ENCODE data around the gene RASA3.

The RASA3 gene

DNA sequence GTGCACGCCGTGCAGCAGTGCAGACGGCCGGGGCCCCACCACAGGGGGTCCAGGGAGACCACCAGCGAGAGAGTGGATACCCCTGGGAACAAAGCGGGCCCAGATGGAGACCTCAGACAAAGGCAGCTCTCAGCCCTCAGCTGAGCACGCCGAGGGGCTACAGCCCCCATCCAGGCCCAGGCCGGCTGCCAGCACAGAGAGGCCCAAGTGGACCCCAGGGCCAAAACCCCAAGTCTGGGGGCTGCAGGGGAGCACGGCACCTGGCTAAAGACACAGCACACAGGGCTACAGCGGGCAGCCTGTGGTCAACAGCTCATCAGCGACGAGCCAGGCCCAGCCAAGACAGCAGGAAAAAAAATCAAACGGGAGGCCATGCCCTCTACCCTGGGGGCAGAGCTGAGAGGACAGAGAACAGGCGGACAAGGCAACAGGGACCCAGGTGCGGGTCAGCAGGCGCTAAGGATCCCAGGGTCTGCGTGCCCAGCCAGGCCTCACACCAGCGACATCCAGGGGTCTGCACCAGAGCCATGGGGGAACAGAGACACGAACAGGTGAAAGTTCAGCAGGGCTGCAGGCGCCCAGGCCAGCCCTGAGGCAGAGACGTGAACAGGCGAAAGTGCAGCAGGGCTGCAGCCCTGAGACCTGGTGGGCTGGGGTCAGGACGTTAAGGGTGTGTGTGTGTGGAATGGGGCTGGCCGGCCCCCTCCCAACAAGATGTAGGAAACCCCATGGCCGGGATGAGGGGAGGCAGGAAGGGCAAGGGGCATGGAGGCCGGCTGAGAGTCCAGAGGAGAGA, 34.3 kb downstream of the RASA3 start:
- no peak for DNase-seq

DNA sequence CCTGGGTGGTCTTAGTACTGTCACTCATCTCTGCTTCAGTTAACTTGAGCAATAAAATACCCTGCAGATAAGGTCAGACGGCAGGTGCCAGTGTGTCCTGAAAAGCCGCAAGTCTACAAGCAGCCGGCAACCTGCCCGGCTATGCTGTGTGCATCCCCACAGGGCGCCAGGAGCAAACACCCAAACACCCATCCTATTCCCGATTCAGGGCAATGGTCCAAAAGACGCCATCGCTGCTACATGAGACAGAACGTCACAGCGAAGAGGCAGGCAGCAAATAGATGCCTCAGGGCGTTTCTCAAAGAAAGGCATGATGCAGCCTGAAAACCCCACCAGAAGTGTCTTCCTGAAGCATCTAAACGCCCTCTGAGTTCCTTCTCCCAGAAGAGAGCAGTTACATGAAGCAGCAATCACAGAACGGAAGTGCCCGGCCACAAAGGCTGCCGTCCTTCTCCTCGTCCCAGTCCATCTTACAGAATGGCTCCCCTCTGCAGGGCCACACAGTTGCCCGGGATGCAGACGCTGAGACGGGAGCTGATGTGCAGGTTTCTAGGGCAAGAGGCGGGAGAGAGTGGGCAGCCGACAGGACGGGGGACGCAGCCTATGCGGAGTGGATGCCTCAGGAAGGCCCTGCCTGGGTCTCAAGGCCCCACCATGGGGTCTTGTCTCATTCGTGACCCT, 35.1 kb downstream of the RASA3 start:
- DNase-seq = no peak

- no peak for DNase-seq
Measured at GRCh38 chr13:114096811-114097211, 35.6 kb downstream of the RASA3 start.

- DNase-seq = no peak
Measured at GRCh38 chr13:114096031-114096485, 36.4 kb downstream of the RASA3 start.

DNA sequence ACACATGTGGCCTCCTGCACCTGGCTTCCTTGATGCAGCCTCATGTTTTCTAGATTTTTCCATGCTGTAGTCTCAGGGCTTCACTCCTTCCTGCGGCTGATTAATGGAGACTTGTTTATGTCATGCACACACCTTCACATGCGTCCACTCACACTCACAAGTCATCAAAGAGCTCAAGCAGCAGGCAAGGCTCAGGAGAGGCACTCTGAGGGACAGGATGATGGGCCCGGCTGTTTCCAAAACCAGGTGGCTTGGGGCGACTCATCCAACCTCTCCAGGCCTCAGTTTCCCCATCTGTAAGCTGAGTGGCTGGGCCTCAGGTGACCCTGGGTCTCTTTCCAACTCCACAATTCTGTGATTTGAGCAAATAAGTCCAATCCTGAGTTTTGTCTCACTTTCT, 36.9 kb downstream of the RASA3 start:
- no peak for DNase-seq

DNA sequence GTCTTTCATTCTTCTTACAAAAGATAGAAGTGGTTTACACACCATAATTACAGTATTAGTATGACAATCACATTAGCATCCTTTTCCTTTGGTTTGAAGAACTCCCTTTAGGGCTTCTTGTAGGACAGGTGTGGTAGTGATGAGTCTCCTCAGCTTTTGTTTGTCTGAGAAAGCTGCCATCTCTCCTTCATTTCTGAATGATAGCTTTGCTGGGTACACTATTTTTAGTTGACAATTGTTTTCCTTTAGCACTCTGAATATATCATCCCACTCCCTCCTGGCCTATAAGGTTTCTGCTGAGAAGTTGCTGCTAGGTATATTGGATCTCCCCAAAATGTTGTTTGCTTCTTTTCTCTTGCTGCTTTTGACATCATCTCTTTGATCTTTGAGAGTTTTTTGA, 39.3 kb downstream of the RASA3 start:
- no peak for DNase-seq

DNA sequence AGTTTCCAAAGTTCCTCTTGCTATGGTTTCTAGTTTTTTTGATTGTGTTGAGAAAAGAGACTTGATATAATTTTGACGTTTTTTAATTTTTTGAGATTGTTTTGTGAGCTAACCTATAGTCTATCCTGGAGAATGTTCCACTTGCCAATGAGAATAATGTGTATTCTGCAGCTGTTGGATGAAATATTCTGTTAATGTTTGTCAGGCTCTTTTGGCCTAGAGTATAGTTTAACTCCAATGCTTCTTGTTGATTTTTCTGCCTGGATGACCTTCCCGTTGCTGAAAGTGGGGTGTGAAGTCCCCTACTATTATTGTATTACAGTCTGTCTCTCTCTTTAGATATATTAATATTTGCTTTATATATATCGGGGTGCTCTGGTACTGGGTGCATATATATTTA, 40.0 kb downstream of the RASA3 start:
- no peak for DNase-seq

DNA sequence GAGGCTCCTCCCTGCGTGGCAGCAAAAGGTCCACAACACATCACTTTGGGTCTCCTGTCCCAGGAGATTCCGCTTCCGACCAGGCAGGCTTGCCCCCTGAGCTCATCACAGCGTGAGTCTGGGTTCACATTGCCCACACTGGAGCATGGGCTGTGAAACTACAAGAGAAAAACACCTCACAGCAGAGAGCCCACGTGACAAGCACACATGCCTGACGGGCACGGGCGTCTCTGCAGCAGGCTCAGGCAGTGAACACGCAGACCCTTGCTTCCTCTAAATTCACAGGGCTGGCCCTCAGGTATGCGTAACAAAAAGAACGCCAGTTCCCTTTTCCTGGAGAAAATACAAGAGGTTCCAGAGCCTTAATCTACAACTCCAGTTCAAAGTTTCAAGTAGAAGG, 41.9 kb downstream of the RASA3 start:
- no peak for DNase-seq

GRCh38 chr13:114089751-114090400, 42.5 kb downstream of the RASA3 start:
- no peak for DNase-seq

GRCh38 chr13:114089341-114089740, 43.1 kb downstream of the RASA3 start:
- no peak for DNase-seq

GRCh38 chr13:114088863-114089262, 43.6 kb downstream of the RASA3 start:
- DNase-seq = no peak

DNA sequence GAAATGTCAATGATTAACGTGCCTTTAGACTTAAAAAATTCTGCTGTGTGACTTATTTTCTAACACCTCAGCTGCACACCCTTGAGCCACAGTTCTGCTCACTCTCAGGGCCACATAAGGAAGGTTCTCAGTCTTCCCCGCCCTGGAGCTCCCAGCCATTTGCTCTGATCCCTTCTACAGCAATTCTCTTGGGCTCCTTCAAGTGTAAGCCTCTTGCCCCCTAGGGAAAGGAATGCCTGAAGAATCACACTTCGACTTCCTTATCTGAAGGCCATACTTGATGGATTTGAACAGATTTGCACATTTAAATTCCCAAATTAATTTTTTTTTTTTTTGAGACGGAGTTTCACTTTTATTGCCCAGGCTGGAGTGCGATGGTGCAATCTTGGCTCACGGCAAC, 44.2 kb downstream of the RASA3 start:
- no peak for DNase-seq

DNA sequence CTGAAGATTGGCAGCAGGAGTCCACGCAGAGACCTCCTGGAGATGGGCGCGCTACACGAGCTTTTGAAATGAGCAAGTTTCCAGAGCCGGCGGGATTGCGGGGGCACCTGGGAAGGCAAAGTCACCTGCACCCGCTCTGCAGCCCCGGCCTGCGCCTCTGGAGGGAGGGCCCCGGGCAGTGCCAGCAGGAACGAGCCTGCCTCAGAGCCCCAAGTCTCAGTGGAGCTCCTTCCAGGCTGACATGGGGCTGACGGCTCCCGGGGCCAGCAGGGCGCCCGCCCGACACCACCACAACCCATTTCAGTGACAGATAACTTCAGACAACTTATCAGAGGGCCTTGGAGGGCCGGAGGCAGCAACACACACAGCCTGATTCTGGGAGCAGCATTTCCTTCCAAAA, 45.0 kb downstream of the RASA3 start:
- no peak for DNase-seq

GRCh38 chr13:114082849-114083645, 49.4 kb downstream of the RASA3 start:
- no peak for DNase-seq

DNA sequence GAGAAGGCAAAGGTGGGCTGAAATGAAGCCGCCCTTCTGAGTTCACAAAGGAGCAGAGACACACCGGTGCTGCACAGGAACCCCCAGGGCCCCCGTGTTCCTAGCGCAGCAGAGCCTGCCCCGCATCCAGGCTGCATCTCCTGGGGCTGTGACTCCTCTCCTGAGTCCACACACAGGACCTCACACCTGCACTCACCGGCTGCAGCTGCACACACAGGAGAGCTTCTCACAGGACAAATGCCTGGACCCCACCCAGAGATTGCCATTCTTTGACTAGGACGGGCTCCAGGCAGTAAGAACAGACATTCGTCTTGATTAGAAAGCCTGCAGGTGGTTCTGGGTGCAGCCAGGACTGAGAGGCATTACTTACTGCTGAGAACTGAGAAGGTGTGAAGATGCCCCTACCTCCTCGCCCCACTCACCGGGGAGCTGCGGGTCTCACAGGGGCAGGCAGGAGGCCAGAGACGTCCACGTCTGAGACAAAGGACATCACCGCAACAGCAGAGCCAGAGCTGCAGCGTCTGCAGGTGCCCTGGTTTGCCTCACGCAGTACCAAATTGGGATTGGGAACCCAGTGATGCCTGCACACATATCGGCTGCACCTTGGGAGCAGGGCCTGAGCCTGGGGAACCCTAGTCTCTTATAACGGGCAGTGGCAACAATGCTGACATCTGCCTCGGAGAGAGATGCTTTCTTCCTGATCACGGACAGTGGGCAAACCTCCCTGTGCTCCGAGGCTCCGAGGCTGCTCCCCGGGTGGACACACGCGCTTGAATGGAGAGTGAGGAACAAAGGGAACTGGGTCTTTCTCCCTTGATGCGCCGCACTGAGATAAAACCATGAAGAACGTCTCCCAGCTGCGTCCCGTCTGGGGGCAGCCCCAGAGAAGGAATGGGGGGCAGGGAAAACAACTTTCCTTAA, 50.4 kb downstream of the RASA3 start:
- no peak for DNase-seq

DNA sequence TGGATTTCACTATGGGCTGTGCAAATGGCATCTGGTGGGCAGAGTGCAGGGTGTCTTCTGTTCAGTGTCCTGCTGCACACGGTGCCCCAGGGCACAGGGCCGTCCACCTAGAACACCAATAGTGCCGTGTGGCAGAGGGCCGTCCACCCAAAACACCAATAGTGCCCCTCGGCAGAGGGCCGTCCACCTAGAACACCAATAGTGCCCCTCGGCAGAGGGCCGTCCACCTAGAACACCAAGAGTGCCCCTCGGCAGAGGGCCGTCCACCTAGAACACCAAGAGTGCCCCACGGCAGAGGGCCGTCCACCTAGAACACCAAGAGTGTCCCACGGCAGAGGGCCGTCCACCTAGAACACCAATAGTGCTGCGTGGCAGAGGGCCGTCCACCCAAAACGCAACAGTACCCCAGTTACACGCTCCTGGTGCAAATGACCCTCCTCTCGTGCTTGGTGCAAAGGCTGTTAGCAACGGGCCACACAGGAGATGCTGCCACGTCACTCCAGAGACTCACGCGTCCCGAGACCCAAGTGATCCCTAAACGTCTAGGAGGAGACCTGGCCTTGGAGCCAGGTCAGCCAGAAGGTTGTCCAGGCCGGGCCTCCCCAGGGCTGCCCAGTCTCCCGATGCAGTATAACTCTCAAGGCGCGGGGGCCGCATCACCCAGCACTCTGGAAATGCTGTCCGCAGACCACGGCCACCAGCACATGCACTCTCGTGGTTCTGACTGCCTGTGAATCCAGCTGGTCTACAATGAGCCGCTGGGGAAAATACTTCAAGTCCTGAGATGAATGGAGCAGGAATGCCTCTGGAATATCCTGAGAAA, 51.5 kb downstream of the RASA3 start:
- DNase-seq = no peak

GRCh38 chr13:114079601-114080536, 52.6 kb downstream of the RASA3 start:
- no peak for DNase-seq

DNA sequence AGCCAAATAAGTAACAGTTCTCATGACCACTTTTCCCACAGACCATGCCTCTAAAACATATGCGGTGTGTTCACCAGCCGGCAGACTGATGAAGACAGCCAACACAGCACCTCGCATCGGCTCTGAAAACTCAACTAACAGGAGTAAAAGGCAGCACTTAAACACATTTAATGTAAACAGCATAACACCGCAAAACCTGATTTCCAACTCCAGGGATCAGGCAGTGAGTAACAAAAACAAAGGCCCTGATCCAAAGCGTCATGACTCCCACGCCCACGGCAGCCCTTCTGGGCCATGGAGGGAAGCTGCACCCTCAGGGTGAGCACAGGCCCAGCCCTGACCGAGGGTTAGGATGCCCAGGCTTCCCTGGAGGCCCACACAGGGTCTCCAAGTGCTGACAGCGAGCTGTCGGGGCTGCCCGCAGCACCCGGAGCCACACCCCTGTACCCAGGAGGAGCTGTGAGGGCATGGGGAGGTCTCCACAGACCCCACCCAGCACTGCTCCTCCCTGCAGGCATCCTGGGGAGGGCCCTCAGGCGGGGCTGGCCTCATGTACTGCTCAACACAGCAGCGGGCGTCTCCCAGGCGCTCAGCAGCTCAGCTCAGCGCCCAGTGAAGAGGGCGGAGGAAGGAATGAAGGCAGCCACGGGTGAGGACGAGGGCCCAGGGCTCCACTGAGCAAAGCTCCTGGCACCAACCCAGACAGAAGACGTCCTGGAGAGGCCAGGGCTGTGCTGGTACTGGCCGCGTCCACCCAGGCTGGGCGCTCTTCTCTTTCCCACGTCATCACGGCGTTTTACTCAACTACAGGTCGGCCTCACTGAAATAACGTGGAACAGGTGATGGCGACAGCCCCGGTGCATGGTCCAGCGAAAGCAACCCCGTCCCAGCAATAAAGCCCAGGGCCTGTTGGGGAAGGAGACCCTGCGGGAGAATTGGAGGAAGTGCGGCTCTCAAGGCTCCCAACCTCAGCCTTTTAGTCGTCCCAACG, 53.7 kb downstream of the RASA3 start:
- DNase-seq = no peak

- no peak for DNase-seq
Measured at GRCh38 chr13:114077933-114078325, 54.5 kb downstream of the RASA3 start.

All from activated naive CD4-positive, alpha-beta T cell treated with Interleukin-2 at 50 U/mL for 16 hours (primary cell).